Pancreas (tissue), 10 donors: ENCODE measurements around the gene KIR3DL2. TPM values are rescaled to one million over a fixed set of nuclear protein-coding genes. Genes with fewer than 3 reads are reported as not detected.
"Not testable (repeated sequence)": the region's sequence is repeated elsewhere in the genome, so short reads cannot be mapped to it uniquely, and the experiment has no call there.

Source experiments
- ATAC-seq, 4 donors: fragments of 200-7000 bp; cut with Tn5 transposase; one replicate each; pipeline versions ENCODE4 v1.8.0 to v1.9.1; 2020; ENCODE audit warnings: mild to moderate bottlenecking in 4 of 4, moderate library complexity in 4 of 4
- DNase-seq, 6 donors: peaks; one replicate each; pipeline ENCODE4 v3.0.0-alpha.2; 2020
- FAIRE-seq: peaks from 2 replicates; lab custom pipeline; 2012; peaks lifted over from hg19 to GRCh38; lab: Jason Lieb, UNC
- H3K27ac ChIP-seq, 4 donors: fragments of 200-600 bp; sonication (generic); 1 replicate in 3 of 4; 2 replicates in 1 of 4; pipeline versions ENCODE4 v1.5.0 to v1.8.0; 2020
- H3K27me3 ChIP-seq, 4 donors: fragments of 200-600 bp; one replicate each; pipeline ENCODE4 v1.8.0; 2021
- H3K36me3 ChIP-seq, 3 donors: fragments of 200-600 bp; sonication (generic) in 1 of 3; one replicate each; pipeline versions ENCODE4 v1.5.0 to v1.8.0; 2020 to 2021
- H3K4me1 ChIP-seq, 3 donors: fragments of 200-600 bp; one replicate each; pipeline ENCODE4 v1.8.0; 2021
- H3K4me3 ChIP-seq, 4 donors: fragments of 200-600 bp; sonication (generic) in 2 of 4; one replicate each; pipeline versions ENCODE4 v1.5.0 to v1.8.0; 2020 to 2021
- H3K9me3 ChIP-seq, 4 donors: fragments of 200-600 bp; one replicate each; pipeline ENCODE4 v1.8.0; 2021
- CTCF ChIP-seq, 4 donors: fragments of 200-600 bp; sonication (generic) in 3 of 4; IDR thresholded peaks; one replicate each; pipeline versions ENCODE4 v1.5.0 to v1.8.0; 2021; ENCODE audit warnings: antibody characterized with exemption in 4 of 4
- WGBS, 2 donors: extraction: QIAGEN DNeasy Blood & Tissue Kit; methylation state at CpG; one replicate each; pipeline ENCODE4 v1.1.7; 2013; 5-methylcytosine and 5-hydroxymethylcytosine counted together
- intact Hi-C, 3 donors: fragments of 100-400 bp; cut with DNase I; formaldehyde crosslinking; loops; one replicate each; pipeline versions ENCODE4 v1.11.1 to v1.14.2; 2022
- polyA plus RNA-seq, 2 donors: library from polyadenylated mRNA; stranded (reverse); fragments of 200-250 nt; gene quantifications; one replicate each; pipeline ENCODE4 v1.2.3, GENCODE V29; 2013
- total RNA-seq, 6 donors: library from RNA; stranded (reverse); fragmentation: NEBNext Ultra II Directional in 4 of 6; extraction: Animal tissue kit (Norgen Biotek cat#: 25700) in 4 of 6; gene quantifications; one replicate each; pipeline versions ENCODE4 v1.2.1 to v1.2.4, GENCODE V29; 2021 to 2023
- donor health status: healthy with polysubstance abuse.
- donor health status: DM: no; HTN: no; CAD: no; lungs with moderate emphysema.
- donor health status: DM: no; HTN: no; CAD: no.
- donor health status: control.
- donor health status: control.
- donor health status: Bipolar disorder and iron deficiency.
- donor health status: DM: yes; HTN: yes; CAD: no.
- donor health status: DM: no; HTN: no; CAD: no.
- donor health status: DM: no; HTN: no; CAD: no.
- donor health status: DM: yes; HTN: yes; CAD: no.

KIR3DL2 gene
- total and polyA plus RNA-seq, 8 donors: not detected

- H3K27me3 ChIP-seq, H3K4me3 ChIP-seq, H3K36me3 ChIP-seq, FAIRE-seq, intact Hi-C loops, DNase-seq, H3K27ac ChIP-seq, H3K9me3 ChIP-seq, ATAC-seq, H3K4me1 ChIP-seq: not testable (repeated sequence)
- 43 to 56% methylated on average over 8 of the region's 8 CpGs for WGBS, 2 donors
Observed at GRCh38 chr19:54843171-54843570, 7.1 kb upstream of the KIR3DL2 start.

DNA sequence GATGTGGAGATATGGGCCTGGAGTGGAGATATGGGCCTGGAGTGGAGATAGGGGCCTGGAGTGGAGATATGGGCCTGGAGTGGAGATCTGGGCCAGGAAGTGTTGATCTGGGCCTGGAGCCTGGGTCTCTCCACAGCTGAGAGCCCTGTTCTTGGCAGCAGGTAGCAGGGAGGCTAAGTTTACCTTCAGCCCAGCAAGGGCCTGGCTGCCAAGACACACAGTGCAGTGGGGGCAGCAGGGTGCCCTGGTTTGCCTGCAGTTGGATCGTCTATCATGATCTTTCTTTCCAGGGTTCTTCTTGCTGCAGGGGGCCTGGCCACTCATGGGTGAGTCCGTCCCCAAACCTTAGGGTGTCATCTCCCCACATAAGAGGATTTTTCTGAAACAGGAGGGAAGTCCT is 687 bp downstream of the KIR3DL2 start:
- DNase-seq (no peak), FAIRE-seq (no peak), ATAC-seq (no peak)
- WGBS, 2 donors: 20 to 53% methylated on average over 2 of the region's 2 CpGs
- TF ChIP-seq CTCF (IDR thresholded peaks at IDR 0.05): no peak
- intact Hi-C loops: no loop called here
- no peak overlapping the region for H3K4me3 ChIP-seq
- no peaks in the 10 kb centered on the region for H3K36me3 ChIP-seq
- H3K4me1 ChIP-seq: no peaks in the 10 kb centered on the region
- H3K9me3 ChIP-seq: no peaks in the 10 kb centered on the region
- no peak overlapping the region for H3K27ac ChIP-seq
- H3K27me3 ChIP-seq: no peaks in the 10 kb centered on the region

DNA sequence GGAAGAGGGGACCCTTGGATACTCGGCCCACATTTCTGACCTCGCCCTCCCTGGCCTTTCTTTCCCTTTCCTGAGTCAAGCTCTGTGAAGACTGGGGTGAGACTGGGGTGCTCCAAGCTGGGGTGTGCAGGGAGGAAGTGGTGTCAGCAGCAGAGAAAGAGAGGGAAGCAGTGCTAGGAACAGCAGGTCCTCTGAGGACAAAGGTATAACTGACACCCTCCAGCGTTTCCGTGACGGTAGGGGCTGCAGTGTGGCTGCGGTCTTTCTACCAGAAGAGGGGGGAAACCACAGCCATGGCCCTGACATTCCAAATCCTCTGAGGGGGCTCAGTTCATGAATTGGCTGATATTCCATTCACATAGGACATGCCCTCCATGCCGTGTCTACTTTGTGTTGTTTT is 1.1 kb downstream of the KIR3DL2 start:
- ATAC-seq (no peak), FAIRE-seq (no peak), DNase-seq (no peak)
- Histone ChIP-seq H3K4me3 (no peak overlapping the region), H3K4me1 (no peaks in the 10 kb centered on the region), H3K27ac (no peak overlapping the region), H3K27me3 (no peaks in the 10 kb centered on the region), H3K36me3 (no peaks in the 10 kb centered on the region), H3K9me3 (no peaks in the 10 kb centered on the region)
- 74 to 79% methylated on average over 7 of the region's 7 CpGs for WGBS, 2 donors
- TF ChIP-seq CTCF (IDR thresholded peaks at IDR 0.05): no peak
- intact Hi-C loops: no loop called here

- DNase-seq, H3K4me1 ChIP-seq, H3K9me3 ChIP-seq, H3K36me3 ChIP-seq, intact Hi-C loops, H3K4me3 ChIP-seq, FAIRE-seq, ATAC-seq, H3K27me3 ChIP-seq, H3K27ac ChIP-seq: not testable (repeated sequence)
- WGBS, 2 donors: 29 to 63% methylated on average over 1 of the region's 1 CpG
Observed at GRCh38 chr19:54855241-54855640, 5.0 kb downstream of the KIR3DL2 start.

- H3K27ac ChIP-seq, H3K4me3 ChIP-seq, H3K9me3 ChIP-seq, ATAC-seq, DNase-seq, H3K36me3 ChIP-seq, H3K27me3 ChIP-seq, intact Hi-C loops, H3K4me1 ChIP-seq, FAIRE-seq: not testable (repeated sequence)
- WGBS, 2 donors: 18 to 63% methylated on average over 1 to 3 of the region's 3 CpGs
Observed at GRCh38 chr19:54858476-54858875, 8.2 kb downstream of the KIR3DL2 start.

- ATAC-seq, H3K4me1 ChIP-seq, DNase-seq, H3K27me3 ChIP-seq, H3K36me3 ChIP-seq, H3K9me3 ChIP-seq, intact Hi-C loops, H3K27ac ChIP-seq, H3K4me3 ChIP-seq, FAIRE-seq: not testable (repeated sequence)
- WGBS, 2 donors: 51 to 59% methylated on average over 7 of the region's 7 CpGs
Observed at GRCh38 chr19:54859421-54859820, 9.2 kb downstream of the KIR3DL2 start.

DNA sequence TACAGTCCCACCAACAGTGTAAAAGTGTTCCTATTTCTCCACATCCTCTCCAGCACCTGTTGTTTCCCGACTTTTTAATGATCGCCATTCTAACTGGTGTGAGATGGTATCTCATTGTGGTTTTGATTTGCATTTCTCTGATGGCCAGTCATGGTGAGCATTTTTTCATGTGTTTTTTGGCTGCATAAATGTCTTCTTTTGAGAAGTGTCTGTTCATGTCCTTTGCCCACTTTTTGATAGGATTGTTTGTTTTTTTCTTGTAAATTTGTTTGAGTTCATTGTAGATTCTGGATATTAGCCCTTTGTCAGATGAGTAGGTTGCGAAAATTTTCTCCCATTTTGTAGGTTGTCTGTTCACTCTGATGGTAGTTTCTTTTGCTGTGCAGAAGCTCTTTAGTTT is 13.2 kb downstream of the KIR3DL2 start:
- FAIRE-seq, H3K36me3 ChIP-seq, H3K4me1 ChIP-seq, H3K27me3 ChIP-seq, intact Hi-C loops, H3K27ac ChIP-seq, H3K9me3 ChIP-seq, H3K4me3 ChIP-seq, ATAC-seq, DNase-seq: not testable (repeated sequence)
- 94% methylated on average over 2 of the region's 3 CpGs; no CpG with 5 or more reads in 1 of the 2 donors for WGBS, 2 donors
